CD4-positive, alpha-beta T cell treated with Interleukin-4 for 1 hour (primary cell): ENCODE data around the gene COL8A1.
A peak's percentile ranks its signal among the peaks of the same experiment; 100 is the strongest.
"Not testable (repeated sequence)": the region's sequence is repeated elsewhere in the genome, so short reads cannot be mapped to it uniquely, and the experiment has no call there.

ENCODE experiments used
- DNase-seq, 2 donors: peaks; one replicate each; pipeline ENCODE4 v3.0.0-alpha.2; 2020 to 2022

The COL8A1 gene

GRCh38 chr3:99817047-99817436 lies 178.6 kb downstream of the COL8A1 start:
- DNase-seq: no peak

- peak; percentile 94 for DNase-seq
These were observed 179.2 kb downstream of the COL8A1 start, which contains the start of gene CMSS1 for GRCh38 chr3:99817437-99818240. CMSS1 (plus strand) TSS chr3:99817862.

GRCh38 chr3:99818818-99819217 lies 180.4 kb downstream of the COL8A1 start:
- DNase-seq: no peak

DNA sequence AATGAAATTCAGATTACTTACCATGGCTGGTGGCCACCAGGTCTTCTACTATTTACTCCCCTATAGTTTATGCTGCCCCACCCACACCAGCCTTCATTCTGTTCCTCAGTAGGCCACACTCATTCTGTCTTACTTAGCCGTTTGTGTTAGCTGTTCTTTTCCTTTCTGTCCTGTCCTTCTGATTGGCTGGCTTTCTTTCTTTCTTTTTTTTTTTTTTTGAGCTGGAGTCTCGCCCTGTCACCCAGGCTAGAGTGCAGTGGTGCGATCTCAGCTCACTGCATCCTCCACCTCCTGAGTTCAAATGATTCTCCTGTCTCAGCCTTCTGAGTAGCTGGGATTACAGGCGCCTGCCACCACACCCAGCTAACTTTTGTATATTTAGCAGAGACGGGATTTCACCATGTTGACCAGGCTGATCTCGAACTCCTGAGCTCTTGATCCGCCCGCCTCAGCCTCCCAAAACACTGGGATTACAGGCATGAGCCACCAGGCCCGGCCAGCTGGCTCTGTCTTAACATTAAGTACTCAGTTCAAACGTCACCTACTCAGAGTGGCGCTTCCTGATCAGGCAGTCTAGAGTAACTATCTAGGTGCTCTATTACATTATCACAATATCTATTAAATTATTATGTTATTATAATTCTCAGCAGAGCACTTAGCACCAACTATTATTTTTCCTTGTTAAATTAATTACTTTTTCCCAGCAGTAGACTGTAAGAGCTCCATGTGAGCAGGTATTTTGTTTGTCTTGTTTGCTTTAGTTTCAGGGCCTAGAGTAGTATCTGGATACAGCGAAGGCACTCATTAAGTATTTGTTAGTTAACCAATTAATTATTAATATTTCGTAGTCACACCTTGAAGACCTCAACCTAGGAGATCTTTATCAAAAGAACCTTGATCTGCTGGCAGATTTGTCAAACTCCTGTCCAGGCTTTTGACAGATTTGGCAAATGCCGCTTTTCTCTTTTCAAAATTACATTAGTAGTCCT lies 185.6 kb downstream of the COL8A1 start:
- DNase-seq: no peak

DNA sequence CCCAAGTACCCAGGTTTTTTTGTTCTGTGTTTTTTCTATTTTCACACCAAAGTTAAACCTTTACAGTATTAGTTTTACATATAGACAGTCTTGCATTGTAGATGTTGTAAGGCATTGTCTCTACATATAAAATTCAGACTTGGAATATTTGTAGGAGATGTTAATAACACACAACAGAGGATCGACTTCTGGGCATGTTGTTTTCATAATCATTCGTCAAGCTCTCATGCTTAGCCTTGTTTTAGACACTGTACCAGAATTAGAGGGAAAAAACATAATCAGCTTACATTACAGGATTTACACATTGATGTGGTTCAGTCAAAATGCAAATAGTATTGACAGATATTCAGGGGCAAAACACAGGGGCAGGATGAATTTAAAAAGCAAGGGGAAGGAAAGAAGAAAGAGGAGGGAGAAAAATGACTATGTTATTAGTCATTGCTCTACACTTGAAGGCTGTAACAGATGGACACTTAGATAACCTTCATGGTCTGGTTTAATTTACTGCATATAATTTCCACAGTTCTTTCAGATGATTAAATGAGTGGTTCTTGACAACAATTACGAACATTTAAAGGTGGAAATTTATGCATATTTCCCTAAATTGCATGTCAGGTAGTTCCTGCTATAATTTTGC lies 186.7 kb downstream of the COL8A1 start:
- DNase-seq: no peak

DNA sequence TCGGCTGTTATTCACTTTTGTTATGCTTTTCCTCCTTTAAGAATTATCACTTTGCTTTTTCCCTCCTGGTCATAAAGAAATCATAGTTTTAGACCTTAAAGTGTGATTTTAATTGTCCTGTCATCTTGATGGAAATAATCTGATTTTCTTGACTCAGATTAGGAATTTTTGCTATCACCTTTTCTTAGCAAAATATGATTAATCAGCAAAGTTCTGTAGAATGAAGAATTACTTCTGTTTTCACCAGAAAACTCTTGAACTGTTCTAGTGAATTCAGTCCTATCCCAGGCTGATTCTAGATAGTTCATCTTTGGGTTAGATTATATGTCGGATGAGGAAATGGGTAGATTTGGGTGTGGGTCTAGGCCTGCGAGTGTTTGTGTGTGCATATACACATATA lies 191.4 kb downstream of the COL8A1 start:
- no peak for DNase-seq

DNA sequence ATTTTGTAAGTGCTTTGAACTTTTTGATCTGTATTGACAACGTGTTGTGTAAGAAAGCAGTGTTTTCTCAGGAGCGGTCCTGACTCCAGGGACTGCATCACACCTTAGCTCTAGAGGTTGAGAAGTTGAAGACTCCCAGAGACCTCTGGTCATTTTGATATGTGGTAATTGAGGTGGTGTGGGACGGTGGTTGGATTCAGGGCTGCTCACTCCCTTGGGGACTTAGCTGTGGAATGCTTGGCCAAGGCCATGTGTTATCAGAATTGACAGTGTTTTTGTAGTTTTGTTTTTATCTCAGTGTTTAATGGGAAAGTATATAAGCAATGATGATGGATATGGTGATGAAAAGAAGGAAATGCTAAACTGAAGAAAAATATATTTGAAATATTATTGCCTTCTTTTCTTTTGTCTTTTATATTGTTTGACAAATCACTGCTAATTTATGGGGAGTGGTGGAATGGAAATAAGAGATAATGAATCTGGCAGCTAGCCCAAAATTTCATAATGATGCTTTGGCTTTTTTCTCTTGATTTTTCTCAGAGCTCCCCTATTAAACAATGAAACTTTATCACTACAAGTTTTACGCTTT lies 195.3 kb downstream of the COL8A1 start:
- no peak for DNase-seq

DNA sequence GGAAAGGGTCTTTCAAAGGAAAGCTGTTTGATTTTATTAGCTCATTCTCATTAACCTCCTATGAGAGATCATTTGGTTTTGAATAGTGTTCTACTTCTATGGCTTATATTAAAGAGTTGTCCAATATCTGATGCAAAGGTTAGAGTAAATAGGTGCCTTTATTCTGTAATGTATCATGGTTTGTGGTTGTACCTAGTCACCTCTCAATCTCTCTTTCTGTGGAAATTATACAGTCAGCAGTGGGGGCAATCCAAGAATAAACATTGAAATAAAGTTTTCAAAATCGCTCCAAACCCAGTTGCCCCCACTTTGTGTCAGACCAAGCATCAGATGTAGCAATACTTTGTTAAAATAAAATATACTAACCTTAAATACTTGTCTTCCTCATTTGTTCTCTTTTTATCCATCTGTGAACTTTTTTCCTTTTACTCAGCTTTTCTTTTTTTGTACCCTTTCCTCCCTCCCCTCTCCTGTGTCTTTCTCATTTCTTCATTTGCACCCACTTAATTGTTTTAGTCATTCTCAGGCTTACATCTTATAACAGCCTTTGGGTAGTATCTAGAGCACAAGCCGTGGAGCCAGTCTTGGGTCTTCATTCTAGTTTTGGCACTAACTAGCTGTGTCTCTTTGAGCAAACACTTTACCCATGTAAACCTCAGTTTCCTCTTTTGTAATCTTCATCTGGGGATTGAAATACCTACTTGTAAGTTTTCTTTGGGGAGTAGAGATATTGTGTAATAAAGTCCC lies 196.0 kb downstream of the COL8A1 start:
- DNase-seq: no peak

DNA sequence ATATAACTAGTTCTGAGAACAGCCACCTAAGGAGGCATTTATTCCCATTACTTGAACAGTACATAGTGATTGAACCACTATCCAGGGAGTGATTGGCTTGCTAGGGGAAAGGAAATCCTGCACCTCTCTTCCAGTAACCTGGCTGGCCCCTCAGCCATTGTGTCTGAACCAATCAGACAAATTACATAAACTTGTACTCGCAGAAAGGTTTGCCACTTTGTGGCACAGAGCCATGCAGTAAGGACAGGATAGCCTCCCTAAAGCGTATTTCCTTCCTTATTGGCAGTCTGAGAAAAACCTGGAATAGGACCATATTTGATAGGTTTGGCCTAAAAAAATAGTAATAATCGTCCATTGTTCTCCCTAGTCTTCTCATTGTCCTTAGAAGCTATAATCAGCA lies 198.3 kb downstream of the COL8A1 start:
- DNase-seq: no peak

- DNase-seq: no peak
These were observed 199.3 kb downstream of the COL8A1 start for GRCh38 chr3:99837715-99838114.

DNA sequence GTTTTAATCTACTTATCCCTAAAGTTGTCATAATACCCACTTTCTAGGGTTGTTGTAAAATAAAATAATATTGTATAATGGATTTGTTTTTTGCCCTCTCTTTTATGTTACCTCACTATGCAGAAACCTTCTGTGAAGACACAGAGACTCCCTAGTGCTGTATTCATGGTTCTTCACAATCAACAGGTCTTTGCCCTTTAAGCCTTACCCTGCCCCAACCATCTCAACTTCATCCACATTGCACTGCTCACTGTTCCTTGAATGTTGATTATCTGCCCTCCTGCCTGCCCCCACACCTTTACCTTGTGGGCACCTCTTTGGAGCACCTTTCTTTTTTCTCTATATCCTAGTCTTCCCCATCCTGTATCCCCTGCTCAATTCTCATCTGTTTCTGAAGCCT lies 200.4 kb downstream of the COL8A1 start:
- no peak for DNase-seq

DNA sequence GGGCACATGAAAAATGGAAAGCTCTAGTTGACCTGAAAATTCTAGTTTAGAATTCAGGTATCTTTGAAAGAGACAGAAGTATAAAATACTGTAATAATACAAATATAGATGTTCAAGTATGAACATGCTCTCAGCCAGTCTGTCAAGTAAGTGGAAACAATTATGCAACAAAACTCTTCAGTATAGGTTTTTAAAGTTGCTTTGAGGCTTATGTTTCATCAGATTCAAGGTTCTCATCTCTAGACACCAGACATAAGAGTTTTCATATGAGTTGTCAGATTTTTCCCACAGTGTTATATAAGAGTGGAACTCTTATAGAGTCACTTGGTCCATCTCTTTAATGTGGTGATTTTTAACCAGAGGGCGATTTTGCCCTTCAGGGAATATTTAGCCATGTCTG lies 201.2 kb downstream of the COL8A1 start:
- no peak for DNase-seq

GRCh38 chr3:99841949-99842348 lies 203.6 kb downstream of the COL8A1 start:
- not testable (repeated sequence) for DNase-seq

- DNase-seq: no peak
These were observed 204.6 kb downstream of the COL8A1 start for GRCh38 chr3:99842826-99843589.

DNA sequence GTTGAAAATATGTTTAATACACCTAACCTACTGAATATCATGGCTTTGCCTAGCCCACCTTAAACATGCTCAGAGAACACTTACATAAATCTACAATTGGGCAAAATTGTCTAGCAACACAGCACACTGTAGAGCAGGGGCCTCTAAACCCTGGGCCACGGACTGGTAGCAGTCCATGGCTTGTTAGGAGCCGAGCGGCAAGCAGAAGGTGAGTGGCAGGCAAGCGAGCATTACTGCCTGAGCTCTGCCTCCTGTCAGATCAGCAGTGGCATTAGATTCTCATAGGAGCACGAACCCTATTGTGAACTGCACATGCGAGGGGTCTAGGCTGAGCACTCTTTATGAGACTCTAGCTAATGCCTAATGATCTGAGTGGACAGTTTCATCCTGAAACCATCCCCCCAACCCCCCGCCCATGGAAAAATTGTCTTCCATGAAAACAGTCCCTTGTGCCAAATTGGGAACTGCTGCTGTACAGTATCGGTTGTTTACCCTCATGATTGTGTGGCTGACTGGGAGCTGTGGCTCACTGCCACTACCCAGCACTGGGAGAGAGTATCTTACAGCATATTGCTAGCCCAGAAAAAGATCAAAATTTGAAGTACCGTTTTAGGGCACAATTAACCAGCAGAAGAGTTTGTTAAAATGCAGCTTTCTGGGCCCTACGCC lies 205.3 kb downstream of the COL8A1 start:
- no peak for DNase-seq

DNA sequence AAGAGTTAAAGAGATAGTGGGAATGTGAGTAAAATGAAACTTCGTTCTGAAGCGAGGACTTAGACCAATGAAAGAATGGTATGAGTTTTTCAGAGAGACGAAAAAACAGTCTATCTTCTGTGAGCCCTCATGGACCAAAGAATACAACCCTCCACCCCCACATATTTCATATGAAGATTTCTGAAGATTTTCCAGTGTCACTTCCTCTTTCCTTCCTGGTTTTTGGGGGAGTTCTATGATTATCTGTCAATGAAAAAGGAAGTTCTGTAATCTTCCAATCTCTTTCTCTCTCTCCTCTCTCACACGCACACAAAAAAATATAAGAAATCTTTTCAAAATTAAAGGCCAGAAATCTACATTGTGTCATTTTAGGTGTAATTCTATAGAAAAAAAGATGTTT lies 206.9 kb downstream of the COL8A1 start:
- DNase-seq: no peak

DNA sequence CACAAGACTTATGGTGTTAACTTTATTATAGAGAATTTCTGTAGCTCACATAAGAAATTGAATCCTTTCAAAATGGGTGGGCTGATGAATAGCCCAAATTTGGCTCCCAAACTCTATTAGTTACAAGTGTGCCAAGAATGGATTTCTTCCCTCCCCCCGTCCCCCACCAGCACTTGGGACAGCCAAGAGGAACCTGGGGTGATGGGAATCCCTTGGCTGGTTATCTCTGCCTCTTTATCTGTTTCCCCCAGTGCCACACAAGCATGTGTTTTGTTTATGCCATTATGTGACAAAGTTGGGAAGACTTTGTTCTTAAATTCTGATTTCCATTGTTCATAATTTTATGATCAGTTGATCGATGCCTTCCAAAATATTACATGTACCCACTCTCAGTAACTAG lies 207.6 kb downstream of the COL8A1 start:
- no peak for DNase-seq

- DNase-seq: no peak
These were observed 208.2 kb downstream of the COL8A1 start for GRCh38 chr3:99846477-99847160.

- no peak for DNase-seq
These were observed 210.0 kb downstream of the COL8A1 start for GRCh38 chr3:99848433-99848832.
